Central memory CD8-positive, alpha-beta T cell (primary cell): ENCODE results near the gene PF4V1.
"Not testable (repeated sequence)": the region's sequence is repeated elsewhere in the genome, so short reads cannot be mapped to it uniquely, and the experiment has no call there.

Source experiments
- ATAC-seq: fragments of 150-1000 bp; cut with Tn5 transposase; replicated peaks from 2 replicates; pipeline ENCODE4 v1.10.0; 2022; ENCODE audit warnings: mild to moderate bottlenecking, moderate FRiP score, moderate number of reproducible peaks; ENCODE audit not compliant: poor library complexity, severe bottlenecking; ENCODE audit errors: extremely low read depth
- DNase-seq, 2 donors: peaks; one replicate each; pipeline ENCODE4 v3.0.0; 2021; ENCODE audit warnings: low spot score in 2 of 2
- H3K27ac Mint-ChIP-seq: one replicate; pipeline ENCODE4 v1.8.0; 2022; ENCODE audit warnings: low read depth, mild to moderate bottlenecking, moderate library complexity, mixed read lengths
- H3K27me3 Mint-ChIP-seq: one replicate; pipeline ENCODE4 v1.8.0; 2022; ENCODE audit warnings: mixed read lengths
- H3K36me3 Mint-ChIP-seq: one replicate; pipeline ENCODE4 v1.8.0; 2022; ENCODE audit warnings: mild to moderate bottlenecking, moderate library complexity, mixed read lengths; ENCODE audit not compliant: insufficient read depth
- H3K4me1 Mint-ChIP-seq: one replicate; pipeline ENCODE4 v1.8.0; 2022; ENCODE audit warnings: mixed read lengths
- H3K4me3 Mint-ChIP-seq: one replicate; pipeline ENCODE4 v1.8.0; 2022; ENCODE audit warnings: mild to moderate bottlenecking, moderate library complexity, mixed read lengths
- H3K9me3 Mint-ChIP-seq: one replicate; pipeline ENCODE4 v1.8.0; 2022; ENCODE audit warnings: mixed read lengths

Gene PF4V1

GRCh38 chr4:73891326-73891725 is 38.2 kb downstream of the PF4V1 start:
- H3K36me3 Mint-ChIP-seq: no peaks in the 10 kb centered on the region
- no peak for DNase-seq
- no peaks in the 10 kb centered on the region for H3K4me1 Mint-ChIP-seq
- ATAC-seq: no peak
- H3K27me3 Mint-ChIP-seq: no peaks in the 10 kb centered on the region
- H3K27ac Mint-ChIP-seq: no peak overlapping the region
- no peak overlapping the region for H3K4me3 Mint-ChIP-seq
- H3K9me3 Mint-ChIP-seq: peaks cover 8% of the 10 kb centered on the region

- H3K4me1 Mint-ChIP-seq: no peaks in the 10 kb centered on the region
- H3K4me3 Mint-ChIP-seq: no peak overlapping the region
- no peak overlapping the region for H3K27ac Mint-ChIP-seq
- H3K9me3 Mint-ChIP-seq: peaks cover 8% of the 10 kb centered on the region
- DNase-seq (no peak), ATAC-seq (no peak)
- no peaks in the 10 kb centered on the region for H3K27me3 Mint-ChIP-seq
- H3K36me3 Mint-ChIP-seq: no peaks in the 10 kb centered on the region
These were observed 38.8 kb downstream of the PF4V1 start for GRCh38 chr4:73891739-73892405.

- Mint-ChIP-seq H3K36me3 (no peaks in the 10 kb centered on the region), H3K9me3 (peaks cover 3% of the 10 kb centered on the region), H3K27ac (no peak overlapping the region), H3K4me3 (no peak overlapping the region), H3K4me1 (no peaks in the 10 kb centered on the region), H3K27me3 (no peaks in the 10 kb centered on the region)
- ATAC-seq (no peak), DNase-seq (no peak)
These were observed 39.9 kb downstream of the PF4V1 start for GRCh38 chr4:73892966-73893365.

- H3K4me1 Mint-ChIP-seq: no peaks in the 10 kb centered on the region
- no peaks in the 10 kb centered on the region for H3K36me3 Mint-ChIP-seq
- no peak for DNase-seq
- H3K9me3 Mint-ChIP-seq: no peaks in the 10 kb centered on the region
- no peak for ATAC-seq
- H3K4me3 Mint-ChIP-seq: no peak overlapping the region
- no peak overlapping the region for H3K27ac Mint-ChIP-seq
- H3K27me3 Mint-ChIP-seq: no peaks in the 10 kb centered on the region
These were observed 40.9 kb downstream of the PF4V1 start for GRCh38 chr4:73894001-73894400.

GRCh38 chr4:73895201-73896175 is 42.4 kb downstream of the PF4V1 start:
- ATAC-seq: no peak
- no peaks in the 10 kb centered on the region for H3K36me3 Mint-ChIP-seq
- H3K27ac Mint-ChIP-seq: no peak overlapping the region
- no peak overlapping the region for H3K4me3 Mint-ChIP-seq
- H3K4me1 Mint-ChIP-seq: no peaks in the 10 kb centered on the region
- no peaks in the 10 kb centered on the region for H3K27me3 Mint-ChIP-seq
- DNase-seq: no peak
- no peaks in the 10 kb centered on the region for H3K9me3 Mint-ChIP-seq

GRCh38 chr4:73896416-73896815 is 43.3 kb downstream of the PF4V1 start:
- Mint-ChIP-seq H3K27ac (no peak overlapping the region), H3K36me3 (no peaks in the 10 kb centered on the region), H3K4me1 (no peaks in the 10 kb centered on the region), H3K4me3 (no peak overlapping the region), H3K9me3 (no peaks in the 10 kb centered on the region), H3K27me3 (no peaks in the 10 kb centered on the region)
- DNase-seq: no peak
- no peak for ATAC-seq

GRCh38 chr4:73897380-73898136 is 44.5 kb downstream of the PF4V1 start:
- H3K9me3 Mint-ChIP-seq: peaks cover 2% of the 10 kb centered on the region
- H3K4me1 Mint-ChIP-seq: no peaks in the 10 kb centered on the region
- H3K27me3 Mint-ChIP-seq: no peaks in the 10 kb centered on the region
- DNase-seq (no peak), ATAC-seq (no peak)
- H3K4me3 Mint-ChIP-seq: no peak overlapping the region
- H3K36me3 Mint-ChIP-seq: no peaks in the 10 kb centered on the region
- no peak overlapping the region for H3K27ac Mint-ChIP-seq

GRCh38 chr4:73899338-73899737 is 46.2 kb downstream of the PF4V1 start:
- H3K9me3 Mint-ChIP-seq, H3K27me3 Mint-ChIP-seq, H3K4me3 Mint-ChIP-seq, H3K4me1 Mint-ChIP-seq, H3K36me3 Mint-ChIP-seq, ATAC-seq, H3K27ac Mint-ChIP-seq, DNase-seq: not testable (repeated sequence)

- Mint-ChIP-seq H3K4me1 (no peaks in the 10 kb centered on the region), H3K27ac (no peak overlapping the region), H3K9me3 (peaks cover 8% of the 10 kb centered on the region), H3K4me3 (no peak overlapping the region), H3K27me3 (no peaks in the 10 kb centered on the region), H3K36me3 (no peaks in the 10 kb centered on the region)
- ATAC-seq: no peak
- DNase-seq: no peak
These were observed 47.9 kb downstream of the PF4V1 start for GRCh38 chr4:73901031-73901430.

- no peak for ATAC-seq
- H3K9me3 Mint-ChIP-seq: peaks cover 8% of the 10 kb centered on the region
- no peak overlapping the region for H3K4me3 Mint-ChIP-seq
- no peak for DNase-seq
- no peaks in the 10 kb centered on the region for H3K36me3 Mint-ChIP-seq
- no peak overlapping the region for H3K27ac Mint-ChIP-seq
- no peaks in the 10 kb centered on the region for H3K27me3 Mint-ChIP-seq
- no peaks in the 10 kb centered on the region for H3K4me1 Mint-ChIP-seq
These were observed 49.0 kb downstream of the PF4V1 start for GRCh38 chr4:73902038-73902637.

- Mint-ChIP-seq H3K4me3 (no peak overlapping the region), H3K36me3 (no peaks in the 10 kb centered on the region), H3K9me3 (peaks cover 8% of the 10 kb centered on the region), H3K27ac (no peak overlapping the region), H3K4me1 (no peaks in the 10 kb centered on the region), H3K27me3 (no peaks in the 10 kb centered on the region)
- DNase-seq (no peak), ATAC-seq (no peak)
These were observed 49.9 kb downstream of the PF4V1 start for GRCh38 chr4:73902817-73903547.
